HepG2 (cell line): ENCODE results near the gene AKR1C4. TPM values are rescaled to one million over a fixed set of nuclear protein-coding genes. Genes with fewer than 3 reads are reported as not detected.

ENCODE experiments used
- ARID4A ChIP-seq: sonication (generic); formaldehyde crosslinking; IDR thresholded peaks from 2 replicates; pipeline ENCODE4 v1.5.0; 2020; ENCODE audit warnings: mild to moderate bottlenecking, missing genetic modification reagents, borderline replicate concordance
- GFI1 ChIP-seq: sonication (generic); formaldehyde crosslinking; IDR thresholded peaks from 2 replicates; pipeline ENCODE4 v1.5.0; 2020; ENCODE audit warnings: missing genetic modification reagents, mild to moderate bottlenecking, borderline replicate concordance
- GMEB2 ChIP-seq: IDR thresholded peaks from 2 replicates; pipeline ENCODE4 v1.6.1; 2016; ENCODE audit warnings: missing biosample characterization, missing genetic modification reagents, low read depth
- KDM5B ChIP-seq: sonication (generic); formaldehyde crosslinking; IDR thresholded peaks from 2 replicates; pipeline ENCODE4 v1.4.0; 2020; ENCODE audit warnings: missing genetic modification reagents, mild to moderate bottlenecking, borderline replicate concordance
- PLSCR1 ChIP-seq: sonication (generic); formaldehyde crosslinking; IDR thresholded peaks from 2 replicates; pipeline ENCODE4 v1.5.0; 2020; ENCODE audit warnings: missing genetic modification reagents, mild to moderate bottlenecking, borderline replicate concordance
- SALL2 ChIP-seq: sonication (generic); formaldehyde crosslinking; IDR thresholded peaks from 2 replicates; pipeline ENCODE4 v1.8.1; 2023; ENCODE audit warnings: mild to moderate bottlenecking, missing genetic modification reagents, inconsistent platforms
- SP1 ChIP-seq, 2 experiments: fragments of 450-650 bp in 1 of 2; sonication (generic) in 1 of 2; formaldehyde crosslinking in 1 of 2; IDR thresholded peaks; 2 replicates each; pipeline versions ENCODE4 v1.4.0 to v1.6.1; 2016 to 2020; ENCODE audit warnings: missing genetic modification reagents in 1 of 2
- SRF ChIP-seq: IDR thresholded peaks from 2 replicates; pipeline ENCODE4 v1.6.1; 2011; ENCODE audit warnings: mild to moderate bottlenecking, low read depth, low read length, moderate library complexity
- TFE3 ChIP-seq: IDR thresholded peaks from 2 replicates; pipeline ENCODE4 v1.6.1; 2016
- ZNF142 ChIP-seq: sonication (generic); formaldehyde crosslinking; IDR thresholded peaks from 2 replicates; pipeline ENCODE4 v1.4.0; 2020; ENCODE audit warnings: missing genetic modification reagents
- ZNF253 ChIP-seq: sonication (generic); formaldehyde crosslinking; IDR thresholded peaks from 2 replicates; pipeline ENCODE4 v1.8.0; 2022; ENCODE audit warnings: mild to moderate bottlenecking, missing genetic modification reagents, borderline replicate concordance
- ZNF644 ChIP-seq: IDR thresholded peaks from 2 replicates; pipeline ENCODE4 v1.6.1; 2016; ENCODE audit warnings: low read depth
- ZNF660 ChIP-seq: sonication (generic); formaldehyde crosslinking; IDR thresholded peaks from 2 replicates; pipeline ENCODE4 v1.5.1; 2020; ENCODE audit warnings: mild to moderate bottlenecking, low read depth, missing genetic modification reagents, borderline replicate concordance
- ZNF790 ChIP-seq: sonication (generic); formaldehyde crosslinking; IDR thresholded peaks from 2 replicates; pipeline ENCODE4 v1.8.0; 2022; ENCODE audit warnings: missing genetic modification reagents, mild to moderate bottlenecking, borderline replicate concordance
- polyA plus RNA-seq, 8 experiments: library from polyadenylated mRNA; depleted of rRNA in 3 of 8; stranded (reverse) in 7 of 8; unstranded in 1 of 8; fragments of >200 nt; fragmentation: Illumina TruSeq in 4 of 8; extraction: Trizol in 4 of 8; gene quantifications; 2 replicates each; pipeline versions ENCODE4 v1.2.1 to v1.2.3, GENCODE V29; 2011 to 2016; ENCODE audit warnings: low read depth in 4 of 8, missing spikeins in 1 of 8, mixed read lengths in 1 of 8; ENCODE audit not compliant: insufficient read depth in 1 of 8
- total RNA-seq, 5 experiments: library from RNA; depleted of rRNA; stranded (reverse); fragments of >200 nt; fragmentation: Illumina TruSeq; extraction: Trizol; gene quantifications; 2 replicates each; pipeline ENCODE4 v1.2.3, GENCODE V29; 2016; ENCODE audit warnings: low read depth in 1 of 5

AKR1C4 gene
- total and polyA plus RNA-seq, 2 of the 13 experiments (the other 11 are each of a cell fraction or from before 2014, with no cell fraction given) = 0.18 to 1.3 TPM

GRCh38 chr10:5147255-5147980 lies 49.2 kb upstream of the AKR1C4 start (continued):
- TF ChIP-seq PLSCR1 (CRISPR knock-in tag) (no peak), GMEB2 (no peak), SP1 (IDR thresholded peaks at IDR 0.05) (no peak), SP1 (CRISPR knock-in tag; IDR thresholded peaks at IDR 0.05) (no peak), ZNF142 (0 out of 2 replicates have a peak, but pooled peaks have one; percentile 61), SRF (no peak), KDM5B (CRISPR knock-in tag) (no peak), ZNF253 (CRISPR knock-in tag) (no peak), GFI1 (CRISPR knock-in tag) (no peak), SALL2 (no peak), ZNF660 (CRISPR knock-in tag) (no peak), ZNF644 (CRISPR knock-in tag) (peak; percentile 98), ARID4A (CRISPR knock-in tag) (no peak; the same call in 1 of the 2 replicates), ZNF790 (no peak), TFE3 (CRISPR knock-in tag) (peak; percentile 61)
